ENCODE data around the gene TMEM178A. TPM values are rescaled to one million over a fixed set of nuclear protein-coding genes. Genes with fewer than 3 reads are reported as not detected.

The TMEM178A gene
- total and polyA plus RNA-seq, 7 donors = 0.10 to 1.6 (median 0.46) TPM

DNA sequence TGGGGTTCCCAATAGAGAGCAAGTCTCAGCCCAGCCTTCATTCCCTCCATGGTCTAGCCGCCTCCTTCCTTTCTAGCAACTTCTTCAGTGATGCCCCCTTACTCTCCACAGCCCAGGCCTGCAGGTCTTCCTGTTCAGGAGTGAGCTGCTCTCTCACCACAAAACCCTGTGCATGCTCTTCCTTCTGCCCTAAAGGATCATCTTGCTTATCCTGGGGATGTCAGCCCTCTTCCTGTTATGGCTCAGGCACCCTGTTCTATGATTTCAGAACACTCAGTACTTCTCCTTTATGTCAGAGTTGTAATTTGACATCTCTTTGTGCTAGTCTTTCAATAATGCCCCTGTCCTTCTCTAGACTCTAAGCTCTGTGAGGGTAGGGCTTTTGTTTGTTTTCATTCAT lies 19.4 kb downstream of the TMEM178A start:
- Histone ChIP-seq H3K27me3 (ENCODE audit: insufficient read depth in 3 of 3, low read length in 2 of 3) (no peaks in the 10 kb centered on the region), H3K36me3 (ENCODE audit: insufficient read depth in 1 of 2, low read depth in 1 of 2) (no peaks in the 10 kb centered on the region), H3K27ac (no peak overlapping the region), H3K4me1 (peaks cover 4% of the 10 kb centered on the region), H3K4me3 (no peak overlapping the region), H3K9me3 (no peaks in the 10 kb centered on the region)
- ATAC-seq = no peak
- WGBS, 3 donors = 94 to 98% (median 95%) methylated on average over 1 of the region's 1 CpG
- DNase-seq = no peak
- TF ChIP-seq, protein P1, sequence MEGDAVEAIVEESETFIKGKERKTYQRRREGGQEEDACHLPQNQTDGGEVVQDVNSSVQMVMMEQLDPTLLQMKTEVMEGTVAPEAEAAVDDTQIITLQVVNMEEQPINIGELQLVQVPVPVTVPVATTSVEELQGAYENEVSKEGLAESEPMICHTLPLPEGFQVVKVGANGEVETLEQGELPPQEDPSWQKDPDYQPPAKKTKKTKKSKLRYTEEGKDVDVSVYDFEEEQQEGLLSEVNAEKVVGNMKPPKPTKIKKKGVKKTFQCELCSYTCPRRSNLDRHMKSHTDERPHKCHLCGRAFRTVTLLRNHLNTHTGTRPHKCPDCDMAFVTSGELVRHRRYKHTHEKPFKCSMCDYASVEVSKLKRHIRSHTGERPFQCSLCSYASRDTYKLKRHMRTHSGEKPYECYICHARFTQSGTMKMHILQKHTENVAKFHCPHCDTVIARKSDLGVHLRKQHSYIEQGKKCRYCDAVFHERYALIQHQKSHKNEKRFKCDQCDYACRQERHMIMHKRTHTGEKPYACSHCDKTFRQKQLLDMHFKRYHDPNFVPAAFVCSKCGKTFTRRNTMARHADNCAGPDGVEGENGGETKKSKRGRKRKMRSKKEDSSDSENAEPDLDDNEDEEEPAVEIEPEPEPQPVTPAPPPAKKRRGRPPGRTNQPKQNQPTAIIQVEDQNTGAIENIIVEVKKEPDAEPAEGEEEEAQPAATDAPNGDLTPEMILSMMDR (IDR thresholded peaks at IDR 0.05) = no peak
- intact Hi-C loops (cut with DNase I) = no loop called here

GRCh38 chr2:39686456-39686855 lies 20.7 kb downstream of the TMEM178A start:
- Histone ChIP-seq H3K4me1 (peaks cover 4% of the 10 kb centered on the region), H3K4me3 (no peak overlapping the region), H3K27me3 (ENCODE audit: insufficient read depth in 3 of 3, low read length in 2 of 3) (no peaks in the 10 kb centered on the region), H3K27ac (no peak overlapping the region), H3K36me3 (ENCODE audit: insufficient read depth in 1 of 2, low read depth in 1 of 2) (no peaks in the 10 kb centered on the region), H3K9me3 (peaks cover 3% of the 10 kb centered on the region)
- TF ChIP-seq, protein P1 (IDR thresholded peaks at IDR 0.05) = no peak
- ATAC-seq (no peak), DNase-seq (no peak)
- intact Hi-C loops (cut with DNase I) = no loop called here
- WGBS, 3 donors = 78 to 85% (median 81%) methylated on average over 6 of the region's 6 CpGs

GRCh38 chr2:39688181-39688580 lies 22.5 kb downstream of the TMEM178A start:
- no peak for ATAC-seq
- intact Hi-C loops (cut with DNase I) = no loop called here
- TF ChIP-seq, protein P1 (IDR thresholded peaks at IDR 0.05) = no peak

GRCh38 chr2:39689272-39689841 lies 23.6 kb downstream of the TMEM178A start:
- no peak for DNase-seq
- no peak for ATAC-seq
- intact Hi-C loops (cut with DNase I) = no loop called here
- Histone ChIP-seq H3K36me3 (ENCODE audit: insufficient read depth in 1 of 2, low read depth in 1 of 2) (no peaks in the 10 kb centered on the region), H3K27me3 (ENCODE audit: insufficient read depth in 3 of 3, low read length in 2 of 3) (no peaks in the 10 kb centered on the region), H3K9me3 (peaks cover 4% of the 10 kb centered on the region), H3K4me1 (no peaks in the 10 kb centered on the region), H3K27ac (no peak overlapping the region), H3K4me3 (no peak overlapping the region)
- 93 to 100% (median 96%) methylated on average over 1 of the region's 1 CpG for WGBS, 3 donors
- TF ChIP-seq, protein P1 (IDR thresholded peaks at IDR 0.05) = no peak

More at GRCh38 chr2:39688181-39688580, 22.5 kb downstream of the TMEM178A start:
- peaks cover 4% of the 10 kb centered on the region for H3K9me3 ChIP-seq
- WGBS, 3 donors = 57 to 61% (median 59%) methylated on average over 2 of the region's 2 CpGs
- H3K4me3 ChIP-seq = no peak overlapping the region
- no peak overlapping the region for H3K27ac ChIP-seq
- H3K27me3 ChIP-seq (ENCODE audit: insufficient read depth in 3 of 3, low read length in 2 of 3) = no peaks in the 10 kb centered on the region
- H3K36me3 ChIP-seq (ENCODE audit: insufficient read depth in 1 of 2, low read depth in 1 of 2) = no peaks in the 10 kb centered on the region
- no peaks in the 10 kb centered on the region for H3K4me1 ChIP-seq
- DNase-seq = no peak

DNA sequence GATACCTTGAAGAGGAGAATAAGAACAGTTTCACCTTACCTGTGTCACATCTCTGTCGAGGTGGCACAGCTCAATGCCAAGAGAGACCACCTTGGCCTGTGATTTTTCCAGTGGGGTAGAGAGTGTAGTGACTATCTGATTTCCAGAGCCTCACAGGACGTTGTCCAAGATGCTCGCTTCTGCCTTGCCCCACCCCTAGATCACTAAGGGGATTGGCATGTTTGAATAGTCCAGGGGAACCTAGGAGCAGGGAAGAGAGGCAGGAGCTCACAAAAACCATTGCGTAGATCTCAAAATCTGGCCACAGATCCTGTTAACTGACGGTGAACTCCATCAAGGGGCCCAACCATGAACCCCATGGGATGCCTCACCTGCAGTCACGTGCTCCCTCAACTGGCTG lies 24.2 kb downstream of the TMEM178A start:
- H3K4me1 ChIP-seq = peaks cover under 1% of the 10 kb centered on the region
- intact Hi-C loops (cut with DNase I) = no loop called here

More for the DNA sequence above, 24.2 kb downstream of the TMEM178A start:
- Histone ChIP-seq H3K4me3 (no peak overlapping the region), H3K27me3 (ENCODE audit: insufficient read depth in 3 of 3, low read length in 2 of 3) (no peaks in the 10 kb centered on the region), H3K9me3 (peaks cover 4% of the 10 kb centered on the region), H3K27ac (no peak overlapping the region), H3K36me3 (ENCODE audit: insufficient read depth in 1 of 2, low read depth in 1 of 2) (no peaks in the 10 kb centered on the region)
- DNase-seq (no peak), ATAC-seq (no peak)
- TF ChIP-seq, protein P1 (IDR thresholded peaks at IDR 0.05) = no peak
- whole genome bisulfite sequencing, 3 donors = 95 to 96% (median 95%) methylated on average over 6 of the region's 6 CpGs
